ENCODE data around the gene THEMIS2. TPM values are rescaled to one million over a fixed set of nuclear protein-coding genes. Genes with fewer than 3 reads are reported as not detected.

The THEMIS2 gene
- total RNA-seq, 1 donor from 2014 or later: 10.7 TPM

- no peak for DNase-seq (ENCODE audit: low spot score)
These were observed 13.4 kb downstream of the THEMIS2 start for GRCh38 chr1:27885621-27886352.

GRCh38 chr1:27886353-27886679 is 14.0 kb downstream of the THEMIS2 start:
- no peak for DNase-seq (ENCODE audit: low spot score)

GRCh38 chr1:27886744-27887143 is 14.4 kb downstream of the THEMIS2 start:
- no peak for DNase-seq (ENCODE audit: low spot score)

GRCh38 chr1:27887215-27888021 is 15.1 kb downstream of the THEMIS2 start:
- no peak for DNase-seq (ENCODE audit: low spot score)

GRCh38 chr1:27889506-27889905 is 17.2 kb downstream of the THEMIS2 start:
- no peak for DNase-seq (ENCODE audit: low spot score)

- no peak for DNase-seq (ENCODE audit: low spot score)
These were observed 19.0 kb downstream of the THEMIS2 start for GRCh38 chr1:27891196-27891889.

GRCh38 chr1:27894521-27894920 is 22.2 kb downstream of the THEMIS2 start:
- DNase-seq (ENCODE audit: low spot score): no peak

GRCh38 chr1:27906759-27907158 is 34.4 kb downstream of the THEMIS2 start:
- no peak for DNase-seq (ENCODE audit: low spot score)

- no peak for DNase-seq (ENCODE audit: low spot score)
These were observed 40.1 kb downstream of the THEMIS2 start for GRCh38 chr1:27912429-27912828.

GRCh38 chr1:27915082-27915575 is 42.8 kb downstream of the THEMIS2 start:
- no peak for DNase-seq (ENCODE audit: low spot score)

GRCh38 chr1:27922272-27922671 is 49.9 kb downstream of the THEMIS2 start:
- no peak for DNase-seq (ENCODE audit: low spot score)

GRCh38 chr1:27928216-27928954 is 56.0 kb downstream of the THEMIS2 start:
- no peak for DNase-seq (ENCODE audit: low spot score)

- no peak for DNase-seq (ENCODE audit: low spot score)
These were observed 58.8 kb downstream of the THEMIS2 start for GRCh38 chr1:27931184-27931583.

GRCh38 chr1:27931759-27932158 is 59.4 kb downstream of the THEMIS2 start:
- no peak for DNase-seq (ENCODE audit: low spot score)

GRCh38 chr1:27934818-27935549 is 62.6 kb downstream of the THEMIS2 start, which contains the start of gene SMPDL3B:
TSS of gene SMPDL3B (plus strand) at chr1:27935000. CDS start at chr1:27935184, 184 bp downstream.
- DNase-seq (ENCODE audit: low spot score): no peak

- no peak for DNase-seq (ENCODE audit: low spot score)
These were observed 63.4 kb downstream of the THEMIS2 start for GRCh38 chr1:27935721-27936120.

Other genes starting within 250 kb of the THEMIS2 start
- gene FGR, start 237.4 kb upstream of the THEMIS2 start, total RNA-seq: 17.2 TPM
- gene IFI6, start 200.4 kb upstream of the THEMIS2 start, total RNA-seq: 14.3 TPM
- gene FAM76A, start 146.6 kb upstream of the THEMIS2 start, total RNA-seq: 17.5 TPM
- gene STX12, start 99.3 kb upstream of the THEMIS2 start, total RNA-seq: 64.6 TPM
- 46.2 TPM for gene PPP1R8, start 41.8 kb upstream of the THEMIS2 start, total RNA-seq
- gene RPA2, start 42.0 kb downstream of the THEMIS2 start, total RNA-seq: 33.3 TPM
- gene SMPDL3B, start 62.5 kb downstream of the THEMIS2 start, total RNA-seq: 0.83 TPM
- 4.6 TPM for gene XKR8, start 87.4 kb downstream of the THEMIS2 start, total RNA-seq
- 31.6 TPM for gene EYA3, start 216.1 kb downstream of the THEMIS2 start, total RNA-seq